Endodermal cell (in vitro differentiated cells): ENCODE results near the gene RNF182. TPM values are rescaled to one million over a fixed set of nuclear protein-coding genes. Genes with fewer than 3 reads are reported as not detected.

ENCODE experiments used
- DNase-seq: peaks from one replicate; pipeline ENCODE4 v3.0.0-alpha.2; 2017
- H3K27ac ChIP-seq: 2 replicates; pipeline ENCODE4 v1.5.1; 2013; ENCODE audit warnings: mild to moderate bottlenecking, low read depth, low read length, moderate library complexity
- H3K27me3 ChIP-seq: 2 replicates; pipeline ENCODE4 v1.6.1; 2013; ENCODE audit warnings: mild to moderate bottlenecking, low read length, moderate library complexity; ENCODE audit not compliant: insufficient read depth, control insufficient read depth, poor library complexity, severe bottlenecking
- H3K36me3 ChIP-seq: 2 replicates; pipeline ENCODE4 v1.7.0; 2013; ENCODE audit warnings: mild to moderate bottlenecking, low read length, moderate library complexity; ENCODE audit not compliant: control insufficient read depth, insufficient read depth
- H3K4me1 ChIP-seq: one replicate; pipeline ENCODE4 v1.7.0; 2013; ENCODE audit warnings: low read length; ENCODE audit not compliant: control insufficient read depth, insufficient read depth
- H3K4me3 ChIP-seq: 2 replicates; pipeline ENCODE4 v1.5.1; 2013; ENCODE audit warnings: mild to moderate bottlenecking, low read length, moderate library complexity
- H3K9ac ChIP-seq: 2 replicates; pipeline ENCODE4 v1.6.1; 2013; ENCODE audit warnings: mild to moderate bottlenecking, low read length, moderate library complexity; ENCODE audit not compliant: poor library complexity, severe bottlenecking; ENCODE audit errors: extremely low read depth
- H3K9me3 ChIP-seq: 2 replicates; pipeline ENCODE4 v1.6.1; 2013; ENCODE audit warnings: mild to moderate bottlenecking, low read length, moderate library complexity; ENCODE audit not compliant: control insufficient read depth
- H3K27ac Mint-ChIP-seq: 2 replicates; pipeline ENCODE4 v1.8.0; 2020; ENCODE audit warnings: mixed read lengths
- H3K27me3 Mint-ChIP-seq: 2 replicates; pipeline ENCODE4 v1.8.0; 2021; ENCODE audit warnings: mild to moderate bottlenecking, mixed read lengths; ENCODE audit not compliant: insufficient read depth
- H3K36me3 Mint-ChIP-seq: 2 replicates; pipeline ENCODE4 v1.8.0; 2020; ENCODE audit warnings: low read depth, mixed read lengths
- H3K4me1 Mint-ChIP-seq: 2 replicates; pipeline ENCODE4 v1.8.0; 2020; ENCODE audit warnings: mixed read lengths
- H3K4me3 Mint-ChIP-seq: 2 replicates; pipeline ENCODE4 v1.8.0; 2020; ENCODE audit warnings: mild to moderate bottlenecking, moderate library complexity, mixed read lengths
- H3K9me3 Mint-ChIP-seq: 2 replicates; pipeline ENCODE4 v1.8.0; 2020; ENCODE audit warnings: mild to moderate bottlenecking, mixed read lengths
- CTCF ChIP-seq: fragments of 200-600 bp; sonication (generic); conservative IDR thresholded peaks from 2 replicates; pipeline ENCODE4 v1.5.0; 2021; ENCODE audit warnings: antibody characterized with exemption, mild to moderate bottlenecking
- WGBS, 2 experiments: methylation state at CpG; one replicate each; pipeline versions ENCODE4 v1.1.5 to v1.1.7; 2013; ENCODE audit warnings: missing lambda C conversion rate in 2 of 2, mixed read lengths in 1 of 2; ENCODE audit not compliant: insufficient coverage in 1 of 2, insufficient read length in 1 of 2; 5-methylcytosine and 5-hydroxymethylcytosine counted together
- total RNA-seq, 2 donors: library from RNA; stranded (reverse); fragmentation: NEBNext Ultra II Directional in 1 of 2; extraction: Animal tissue kit (Norgen Biotek cat#: 25700) in 1 of 2; gene quantifications; 2 replicates in 1 of 2; 3 replicates in 1 of 2; pipeline ENCODE4 v1.2.1, GENCODE V29; 2021

Gene RNF182
- total RNA-seq, 2 donors from 2014 or later, result 4.1 to 5.2 TPM

DNA sequence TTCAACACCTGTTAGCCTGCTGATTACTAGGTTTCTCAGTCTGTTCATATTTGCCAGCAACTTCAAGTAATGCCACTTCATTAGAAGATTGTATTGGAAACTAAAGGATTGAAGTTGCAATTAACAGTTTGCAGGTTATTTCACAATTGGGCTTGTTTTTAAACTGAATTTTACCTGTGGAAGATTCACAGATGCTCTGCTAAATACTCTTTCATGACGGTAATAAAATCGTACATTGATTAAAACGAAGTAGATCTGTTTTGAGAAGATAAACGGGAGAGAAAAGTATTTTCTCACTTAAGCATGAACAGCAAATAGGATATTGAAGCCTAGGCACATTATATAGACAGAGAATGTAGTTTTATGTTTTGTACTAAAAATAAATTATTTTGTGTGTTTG is 1.6 kb downstream of the RNF182 start:
- no peak for TF ChIP-seq CTCF
- Histone ChIP-seq H3K4me3 (no peak overlapping the region), H3K4me1 (peaks cover 9% of the 10 kb centered on the region), H3K27ac (no peak overlapping the region), H3K27me3 (peaks cover 20% of the 10 kb centered on the region), H3K9me3 (no peaks in the 10 kb centered on the region), H3K36me3 (no peaks in the 10 kb centered on the region), H3K9ac (no peak overlapping the region)
- WGBS, 2 experiments, result 90 to 95% methylated on average over 4 of the region's 4 CpGs
- Mint-ChIP-seq H3K4me3 (no peak overlapping the region), H3K36me3 (no peaks in the 10 kb centered on the region), H3K9me3 (no peaks in the 10 kb centered on the region), H3K4me1 (peaks cover 28% of the 10 kb centered on the region), H3K27me3 (peaks cover 44% of the 10 kb centered on the region), H3K27ac (no peak overlapping the region)
- DNase-seq, result no peak

DNA sequence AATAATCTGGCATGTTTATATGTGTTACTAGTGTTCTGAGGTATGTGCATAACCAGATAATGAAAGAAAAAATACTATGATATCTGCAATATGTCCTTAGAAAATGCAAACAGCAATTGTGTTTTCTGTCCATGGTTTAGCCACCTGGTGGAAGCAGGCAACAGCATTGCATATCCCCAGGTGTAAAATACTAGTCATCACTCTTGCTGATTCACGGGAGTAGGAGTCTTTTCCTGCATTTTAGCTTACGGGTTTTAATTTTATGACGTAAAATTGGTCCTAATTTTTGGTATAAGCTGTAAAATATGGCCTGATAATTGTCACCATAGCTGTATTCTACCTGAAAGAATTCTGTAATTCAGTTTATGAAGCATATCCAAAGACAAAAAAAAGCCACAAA is 2.5 kb downstream of the RNF182 start:
- H3K36me3 Mint-ChIP-seq, result no peaks in the 10 kb centered on the region
- Histone ChIP-seq H3K9ac (no peak overlapping the region), H3K9me3 (peaks cover 7% of the 10 kb centered on the region), H3K4me1 (peaks cover 9% of the 10 kb centered on the region), H3K27ac (no peak overlapping the region), H3K27me3 (peaks cover 20% of the 10 kb centered on the region), H3K4me3 (no peak overlapping the region), H3K36me3 (no peaks in the 10 kb centered on the region)
- H3K4me1 Mint-ChIP-seq, result peaks cover 28% of the 10 kb centered on the region
- no peaks in the 10 kb centered on the region for H3K9me3 Mint-ChIP-seq
- WGBS, 2 experiments, result 72 to 100% methylated on average over 2 to 3 of the region's 3 CpGs
- no peak for DNase-seq
- no peak overlapping the region for H3K4me3 Mint-ChIP-seq
- no peak overlapping the region for H3K27ac Mint-ChIP-seq
- TF ChIP-seq CTCF, result peak; percentile 68
- peaks cover 44% of the 10 kb centered on the region for H3K27me3 Mint-ChIP-seq

- H3K9me3 ChIP-seq, result peaks cover 7% of the 10 kb centered on the region
- TF ChIP-seq CTCF, result no peak
- Mint-ChIP-seq H3K9me3 (no peaks in the 10 kb centered on the region), H3K4me1 (peaks cover 22% of the 10 kb centered on the region), H3K4me3 (no peak overlapping the region), H3K27ac (no peak overlapping the region), H3K36me3 (no peaks in the 10 kb centered on the region), H3K27me3 (peaks cover 27% of the 10 kb centered on the region)
- H3K4me3 ChIP-seq, result no peak overlapping the region
- no peak for DNase-seq
- peaks cover 20% of the 10 kb centered on the region for H3K27me3 ChIP-seq
- H3K9ac ChIP-seq, result no peak overlapping the region
- H3K27ac ChIP-seq, result no peak overlapping the region
- no peaks in the 10 kb centered on the region for H3K36me3 ChIP-seq
- H3K4me1 ChIP-seq, result peaks cover 5% of the 10 kb centered on the region
These were observed 4.4 kb downstream of the RNF182 start for GRCh38 chr6:13929196-13929595.
